ENCODE results near the gene MKLN1.

DNA sequence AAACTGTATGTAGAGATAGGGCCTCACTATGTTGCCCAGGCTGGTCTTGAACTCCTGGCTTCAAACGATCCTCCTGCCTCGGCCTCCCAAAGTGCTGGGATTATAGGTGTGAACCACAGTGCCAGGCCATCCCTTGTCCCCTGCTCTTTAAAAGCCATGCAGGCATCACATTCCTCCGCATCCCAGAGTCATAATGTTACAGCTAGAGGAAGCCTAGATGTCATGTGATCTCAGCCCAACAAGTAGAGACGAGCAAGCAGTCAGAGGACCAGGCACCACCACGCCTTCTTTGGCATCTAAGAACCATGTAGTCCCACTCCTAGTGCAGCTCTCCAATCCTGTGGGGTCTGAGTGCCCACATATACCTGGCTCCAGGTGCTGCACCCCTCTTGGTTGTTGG is 215.6 kb downstream of the MKLN1 start:
- TF ChIP-seq POLR2AphosphoS5 (IDR thresholded peaks at IDR 0.05; ENCODE audit: low read depth, low read length) (no peak), POLR2A (IDR thresholded peaks at IDR 0.05; ENCODE audit: low read depth, low read length) (no peak), TAF1 (IDR thresholded peaks at IDR 0.05; ENCODE audit: borderline replicate concordance, low read depth, low read length) (no peak)

Measured in GM12892 (cell line).